KMS-11 (cell line): ENCODE data around the gene GSTO2.

ENCODE experiments used
- H2AFZ ChIP-seq: fragments of 200-600 bp; sonication (generic); 2 replicates; pipeline ENCODE4 v1.6.1; 2016; ENCODE audit warnings: antibody characterized with exemption, mixed run types, low read depth
- H3K27ac ChIP-seq: fragments of 200-600 bp; sonication (generic); 2 replicates; pipeline ENCODE4 v1.6.1; 2016; ENCODE audit warnings: mild to moderate bottlenecking, mixed run types
- H3K27me3 ChIP-seq: fragments of 200-600 bp; sonication (generic); 2 replicates; pipeline ENCODE4 v1.6.1; 2017; ENCODE audit warnings: mild to moderate bottlenecking, low read depth, mixed run types, moderate library complexity; ENCODE audit not compliant: insufficient read depth
- H3K36me3 ChIP-seq: fragments of 200-600 bp; sonication (generic); 2 replicates; pipeline ENCODE4 v1.6.1; 2017; ENCODE audit warnings: mild to moderate bottlenecking, mixed run types; ENCODE audit not compliant: insufficient read depth
- H3K4me1 ChIP-seq: fragments of 200-600 bp; sonication (generic); 2 replicates; pipeline ENCODE4 v1.6.1; 2016; ENCODE audit warnings: mild to moderate bottlenecking, low read depth, mixed run types; ENCODE audit not compliant: poor library complexity, severe bottlenecking
- H3K4me2 ChIP-seq: fragments of 200-600 bp; sonication (generic); 2 replicates; pipeline ENCODE4 v1.7.0; 2016; ENCODE audit warnings: mild to moderate bottlenecking, mixed run types
- H3K4me3 ChIP-seq: fragments of 200-600 bp; sonication (generic); IDR thresholded peaks from 2 replicates; pipeline ENCODE4 v1.6.1; 2017; ENCODE audit warnings: low read depth, low read length, mixed read lengths; ENCODE audit not compliant: insufficient read depth
- H3K79me2 ChIP-seq: fragments of 200-600 bp; sonication (generic); 2 replicates; pipeline ENCODE4 v1.6.1; 2016; ENCODE audit warnings: low read depth, mixed run types; ENCODE audit not compliant: insufficient read depth
- H3K9ac ChIP-seq: fragments of 200-600 bp; sonication (generic); 2 replicates; pipeline ENCODE4 v1.6.1; 2016; ENCODE audit warnings: mild to moderate bottlenecking, mixed run types
- H4K20me1 ChIP-seq: fragments of 200-600 bp; sonication (generic); 2 replicates; pipeline ENCODE4 v1.6.1; 2016; ENCODE audit warnings: mild to moderate bottlenecking, mixed run types; ENCODE audit not compliant: insufficient read depth
- TF ChIP-seq, protein P1 (sequence below): fragments of 200-600 bp; sonication (generic); conservative IDR thresholded peaks from 2 replicates; pipeline ENCODE4 v1.6.1; 2017; ENCODE audit warnings: low read depth, mild to moderate bottlenecking, antibody characterized with exemption, low read length, moderate library complexity, mixed read lengths

GSTO2 gene

GRCh38 chr10:104332243-104333031 is 63.5 kb downstream of the GSTO2 start:
- no peak overlapping the region for H3K4me2 ChIP-seq
- TF ChIP-seq, protein P1, sequence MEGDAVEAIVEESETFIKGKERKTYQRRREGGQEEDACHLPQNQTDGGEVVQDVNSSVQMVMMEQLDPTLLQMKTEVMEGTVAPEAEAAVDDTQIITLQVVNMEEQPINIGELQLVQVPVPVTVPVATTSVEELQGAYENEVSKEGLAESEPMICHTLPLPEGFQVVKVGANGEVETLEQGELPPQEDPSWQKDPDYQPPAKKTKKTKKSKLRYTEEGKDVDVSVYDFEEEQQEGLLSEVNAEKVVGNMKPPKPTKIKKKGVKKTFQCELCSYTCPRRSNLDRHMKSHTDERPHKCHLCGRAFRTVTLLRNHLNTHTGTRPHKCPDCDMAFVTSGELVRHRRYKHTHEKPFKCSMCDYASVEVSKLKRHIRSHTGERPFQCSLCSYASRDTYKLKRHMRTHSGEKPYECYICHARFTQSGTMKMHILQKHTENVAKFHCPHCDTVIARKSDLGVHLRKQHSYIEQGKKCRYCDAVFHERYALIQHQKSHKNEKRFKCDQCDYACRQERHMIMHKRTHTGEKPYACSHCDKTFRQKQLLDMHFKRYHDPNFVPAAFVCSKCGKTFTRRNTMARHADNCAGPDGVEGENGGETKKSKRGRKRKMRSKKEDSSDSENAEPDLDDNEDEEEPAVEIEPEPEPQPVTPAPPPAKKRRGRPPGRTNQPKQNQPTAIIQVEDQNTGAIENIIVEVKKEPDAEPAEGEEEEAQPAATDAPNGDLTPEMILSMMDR = no peak
- no peak overlapping the region for H2AFZ ChIP-seq
- H3K27me3 ChIP-seq = no peaks in the 10 kb centered on the region
- H3K9ac ChIP-seq = no peak overlapping the region
- H3K4me1 ChIP-seq = peaks cover 5% of the 10 kb centered on the region
- H3K27ac ChIP-seq = no peak overlapping the region
- no peaks in the 10 kb centered on the region for H3K36me3 ChIP-seq
- H4K20me1 ChIP-seq = no peaks in the 10 kb centered on the region
- no peak overlapping the region for H3K4me3 ChIP-seq
- no peaks in the 10 kb centered on the region for H3K79me2 ChIP-seq

DNA sequence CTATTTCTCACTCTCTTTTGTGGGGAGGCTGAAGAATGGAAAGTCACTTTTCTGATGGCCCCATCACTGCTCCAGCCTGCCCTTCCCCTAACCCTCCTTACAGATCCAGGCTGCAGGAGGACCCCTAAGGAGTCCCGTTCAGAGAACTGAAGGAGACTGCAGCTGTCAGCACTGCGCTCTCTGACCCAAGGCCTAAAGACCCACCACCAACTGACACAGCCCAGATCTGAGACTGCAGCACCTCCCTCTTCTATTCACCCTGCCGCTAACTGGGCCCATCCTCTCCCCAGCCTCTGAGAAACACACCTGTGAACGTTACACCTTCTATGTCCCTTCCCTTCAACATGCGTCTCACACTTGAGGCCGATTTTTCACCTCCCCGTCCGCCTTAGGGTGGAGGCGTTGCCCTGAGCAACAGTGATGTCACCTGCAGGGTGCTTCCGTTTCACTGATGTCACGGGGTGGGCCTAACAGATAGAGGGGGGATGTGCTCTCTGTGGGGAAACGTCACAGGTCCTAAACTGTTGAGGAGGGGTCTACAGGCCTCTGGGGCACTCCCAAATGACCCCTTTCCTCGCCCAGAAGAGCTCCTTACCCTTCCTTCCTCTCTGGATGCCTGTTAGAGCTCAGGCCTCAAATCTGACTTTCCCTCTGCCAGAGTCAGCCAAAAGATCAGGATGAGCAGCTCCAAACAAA is 64.2 kb downstream of the GSTO2 start:
- Histone ChIP-seq H4K20me1 (no peaks in the 10 kb centered on the region), H3K4me1 (peaks cover 5% of the 10 kb centered on the region), H3K27me3 (no peaks in the 10 kb centered on the region), H3K9ac (no peak overlapping the region), H3K27ac (no peak overlapping the region), H3K4me2 (no peak overlapping the region), H3K79me2 (no peaks in the 10 kb centered on the region), H3K4me3 (no peak overlapping the region), H3K36me3 (no peaks in the 10 kb centered on the region), H2AFZ (no peak overlapping the region)
- TF ChIP-seq, protein P1 = no peak

GRCh38 chr10:104333728-104334373 is 64.9 kb downstream of the GSTO2 start:
- Histone ChIP-seq H3K27me3 (no peaks in the 10 kb centered on the region), H3K79me2 (no peaks in the 10 kb centered on the region), H3K9ac (no peak overlapping the region), H3K4me1 (peaks cover 5% of the 10 kb centered on the region), H3K4me2 (no peak overlapping the region), H2AFZ (no peak overlapping the region), H3K4me3 (no peak overlapping the region), H4K20me1 (no peaks in the 10 kb centered on the region), H3K36me3 (no peaks in the 10 kb centered on the region), H3K27ac (no peak overlapping the region)
- TF ChIP-seq, protein P1 = no peak

- Histone ChIP-seq H3K36me3 (no peaks in the 10 kb centered on the region), H3K27me3 (no peaks in the 10 kb centered on the region), H3K9ac (no peak overlapping the region), H3K4me3 (no peak overlapping the region), H3K27ac (no peak overlapping the region), H3K4me1 (peaks cover 12% of the 10 kb centered on the region), H3K4me2 (no peak overlapping the region), H2AFZ (no peak overlapping the region), H4K20me1 (no peaks in the 10 kb centered on the region), H3K79me2 (no peaks in the 10 kb centered on the region)
- TF ChIP-seq, protein P1 = no peak
These were observed 65.6 kb downstream of the GSTO2 start for GRCh38 chr10:104334561-104334960.
